Skeletal muscle satellite cell (primary cell): ENCODE measurements around the gene SCAP. TPM values are rescaled to one million over a fixed set of nuclear protein-coding genes. Genes with fewer than 3 reads are reported as not detected.

ENCODE experiments used
- H3K27me3 ChIP-seq: 2 replicates; pipeline ENCODE4 v1.7.0; 2013; ENCODE audit warnings: low read length; ENCODE audit not compliant: control insufficient read depth, insufficient read depth
- H3K36me3 ChIP-seq: 2 replicates; pipeline ENCODE4 v1.7.0; 2013; ENCODE audit warnings: mild to moderate bottlenecking, control low read depth, low read length; ENCODE audit not compliant: insufficient read depth
- H3K4me1 ChIP-seq: 2 replicates; pipeline ENCODE4 v1.7.0; 2013; ENCODE audit warnings: low read length; ENCODE audit not compliant: control insufficient read depth, insufficient read depth
- H3K4me2 ChIP-seq: 2 replicates; pipeline ENCODE4 v1.7.0; 2013; ENCODE audit warnings: mild to moderate bottlenecking, low read length
- H3K4me3 ChIP-seq: 2 replicates; pipeline ENCODE4 v1.7.0; 2013; ENCODE audit warnings: low read length
- H3K9ac ChIP-seq: 2 replicates; pipeline ENCODE4 v1.7.0; 2013; ENCODE audit warnings: mild to moderate bottlenecking, low read depth, low read length, moderate library complexity
- H3K9me3 ChIP-seq: replicated peaks from 2 replicates; pipeline ENCODE4 v1.7.0; 2013; ENCODE audit warnings: mild to moderate bottlenecking, control low read depth, low read length
- small RNA-seq: library from RNA; depleted of rRNA; stranded (forward); fragments of <200 nt; gene quantifications from one replicate; pipeline ENCODE3, GENCODE V24; 2012

Gene SCAP

GRCh38 chr3:47365213-47366153, 110.3 kb downstream of the SCAP start:
- no peaks in the 10 kb centered on the region for H3K36me3 ChIP-seq
- no peak overlapping the region for H3K4me2 ChIP-seq
- H3K9ac ChIP-seq, result no peak overlapping the region
- H3K27me3 ChIP-seq, result no peaks in the 10 kb centered on the region
- H3K4me3 ChIP-seq, result no peak overlapping the region
- H3K9me3 ChIP-seq, result no peaks in the 10 kb centered on the region
- H3K4me1 ChIP-seq, result peaks cover 5% of the 10 kb centered on the region

Small RNAs within 50 kb of the gene (small RNA-seq; reads per million reads assigned to genes)
- not detected for gene AC099778.2
